Osteoblast (primary cell): ENCODE data around the gene GCFC2. TPM values are rescaled to one million over a fixed set of nuclear protein-coding genes. Genes with fewer than 3 reads are reported as not detected.

Experiments
- DNase-seq: peaks from one replicate; pipeline ENCODE4 v3.0.0; 2011; ENCODE audit warnings: low spot score, mixed read lengths; ENCODE audit not compliant: insufficient read length; ENCODE audit errors: missing footprints
- H2AFZ ChIP-seq: 2 replicates; pipeline ENCODE4 v1.6.0; 2011; ENCODE audit warnings: mild to moderate bottlenecking, low read length
- H3K27ac ChIP-seq: 2 replicates; pipeline ENCODE4 v1.5.1; 2011; ENCODE audit warnings: mild to moderate bottlenecking, low read depth, low read length, moderate library complexity
- H3K27me3 ChIP-seq: 2 replicates; pipeline ENCODE4 v1.6.0; 2012; ENCODE audit warnings: mild to moderate bottlenecking, control low read depth, inconsistent platforms, low read length, moderate library complexity; ENCODE audit not compliant: insufficient read depth
- H3K36me3 ChIP-seq: 2 replicates; pipeline ENCODE4 v1.5.1; 2011; ENCODE audit warnings: mild to moderate bottlenecking, low read length, control low read depth, moderate library complexity; ENCODE audit not compliant: insufficient read depth
- H3K4me1 ChIP-seq: 2 replicates; pipeline ENCODE4 v1.5.1; 2011; ENCODE audit warnings: mild to moderate bottlenecking, low read length, control low read depth, moderate library complexity; ENCODE audit not compliant: insufficient read depth
- H3K4me2 ChIP-seq: 2 replicates; pipeline ENCODE4 v1.6.0; 2011; ENCODE audit warnings: mild to moderate bottlenecking, low read length; ENCODE audit not compliant: insufficient read depth
- H3K4me3 ChIP-seq: fragments of 200-600 bp; sonication (generic); 3 replicates; pipeline ENCODE4 v1.5.1; 2012; ENCODE audit warnings: mild to moderate bottlenecking, low read length, inconsistent platforms; ENCODE audit not compliant: insufficient read depth
- H3K79me2 ChIP-seq: 2 replicates; pipeline ENCODE4 v1.6.0; 2012; ENCODE audit warnings: mild to moderate bottlenecking, low read length, control low read depth, inconsistent platforms; ENCODE audit not compliant: insufficient read depth
- H3K9me3 ChIP-seq: 2 replicates; pipeline ENCODE4 v1.5.1; 2011; ENCODE audit warnings: low read depth, low read length, control low read depth
- H4K20me1 ChIP-seq: 2 replicates; pipeline ENCODE4 v1.6.0; 2012; ENCODE audit warnings: mild to moderate bottlenecking, low read length, control low read depth; ENCODE audit not compliant: insufficient read depth
- CTCF ChIP-seq: IDR thresholded peaks from 2 replicates; pipeline ENCODE4 v1.5.1; 2011; ENCODE audit warnings: mild to moderate bottlenecking, low read depth, low read length, moderate library complexity; ENCODE audit errors: extremely low read depth
- total RNA-seq: library from RNA; depleted of rRNA; stranded (reverse); fragments of >200 nt; gene quantifications from 2 replicates; pipeline ENCODE4 v1.2.3, GENCODE V29; 2012

GCFC2 gene
- total RNA-seq, 1 donor: 19.5 TPM

- H3K4me3 ChIP-seq: no peak overlapping the region
- H3K36me3 ChIP-seq: no peaks in the 10 kb centered on the region
- no peak for DNase-seq
- no peaks in the 10 kb centered on the region for H3K9me3 ChIP-seq
- no peaks in the 10 kb centered on the region for H4K20me1 ChIP-seq
- H3K27me3 ChIP-seq: no peaks in the 10 kb centered on the region
- H3K27ac ChIP-seq: no peak overlapping the region
- no peaks in the 10 kb centered on the region for H3K4me1 ChIP-seq
- no peak overlapping the region for H3K4me2 ChIP-seq
- no peak overlapping the region for H2AFZ ChIP-seq
- no peaks in the 10 kb centered on the region for H3K79me2 ChIP-seq
- TF ChIP-seq CTCF: no peak
Measured at GRCh38 chr2:75737961-75738360, 27.2 kb upstream of the GCFC2 start.

GRCh38 chr2:75736276-75736675, 25.6 kb upstream of the GCFC2 start:
- no peaks in the 10 kb centered on the region for H3K36me3 ChIP-seq
- no peaks in the 10 kb centered on the region for H3K4me1 ChIP-seq
- no peak overlapping the region for H2AFZ ChIP-seq
- H4K20me1 ChIP-seq: no peaks in the 10 kb centered on the region
- no peak overlapping the region for H3K4me3 ChIP-seq
- H3K27ac ChIP-seq: no peak overlapping the region
- H3K9me3 ChIP-seq: no peaks in the 10 kb centered on the region
- no peaks in the 10 kb centered on the region for H3K79me2 ChIP-seq
- no peak for DNase-seq
- H3K27me3 ChIP-seq: peaks cover 2% of the 10 kb centered on the region
- H3K4me2 ChIP-seq: no peak overlapping the region
- no peak for TF ChIP-seq CTCF

GRCh38 chr2:75729861-75730260, 19.1 kb upstream of the GCFC2 start:
- Histone ChIP-seq H3K4me3 (no peak overlapping the region), H3K27me3 (peaks cover 15% of the 10 kb centered on the region), H3K36me3 (no peaks in the 10 kb centered on the region), H4K20me1 (no peaks in the 10 kb centered on the region), H3K27ac (no peak overlapping the region), H3K4me1 (no peaks in the 10 kb centered on the region), H2AFZ (no peak overlapping the region), H3K4me2 (no peak overlapping the region), H3K9me3 (no peaks in the 10 kb centered on the region), H3K79me2 (no peaks in the 10 kb centered on the region)
- peak; percentile 46 for TF ChIP-seq CTCF
- DNase-seq: peak; percentile 51

GRCh38 chr2:75728614-75729419, 18.1 kb upstream of the GCFC2 start:
- Histone ChIP-seq H3K4me3 (no peak overlapping the region), H3K27ac (no peak overlapping the region), H3K79me2 (no peaks in the 10 kb centered on the region), H3K4me1 (no peaks in the 10 kb centered on the region), H2AFZ (no peak overlapping the region), H3K4me2 (no peak overlapping the region), H4K20me1 (no peaks in the 10 kb centered on the region), H3K36me3 (no peaks in the 10 kb centered on the region), H3K27me3 (peaks cover 15% of the 10 kb centered on the region), H3K9me3 (no peaks in the 10 kb centered on the region)
- no peak for DNase-seq
- no peak for TF ChIP-seq CTCF
